Mucosa of stomach (tissue), 1 donor: Measurements from ENCODE around the gene BDKRB1.

Experiments
- H3K27me3 ChIP-seq: one replicate; pipeline ENCODE4 v1.7.0; 2013; ENCODE audit warnings: mild to moderate bottlenecking, low read length; ENCODE audit not compliant: control insufficient read depth, insufficient read depth
- H3K36me3 ChIP-seq: one replicate; pipeline ENCODE4 v1.7.0; 2013; ENCODE audit warnings: low read length; ENCODE audit not compliant: control insufficient read depth, insufficient read depth
- H3K4me1 ChIP-seq: one replicate; pipeline ENCODE4 v1.7.0; 2013; ENCODE audit warnings: mild to moderate bottlenecking, low read length; ENCODE audit not compliant: control insufficient read depth, insufficient read depth
- H3K4me3 ChIP-seq: one replicate; pipeline ENCODE4 v1.7.0; 2013; ENCODE audit warnings: low read length
- H3K9ac ChIP-seq: one replicate; pipeline ENCODE4 v1.7.0; 2013; ENCODE audit warnings: mild to moderate bottlenecking, low read length, moderate library complexity
- H3K9me3 ChIP-seq: one replicate; pipeline ENCODE4 v1.7.0; 2013; ENCODE audit warnings: mild to moderate bottlenecking, low read length, moderate library complexity; ENCODE audit not compliant: control insufficient read depth
- donor health status: Pancreatic carcinoma.

Gene BDKRB1

DNA sequence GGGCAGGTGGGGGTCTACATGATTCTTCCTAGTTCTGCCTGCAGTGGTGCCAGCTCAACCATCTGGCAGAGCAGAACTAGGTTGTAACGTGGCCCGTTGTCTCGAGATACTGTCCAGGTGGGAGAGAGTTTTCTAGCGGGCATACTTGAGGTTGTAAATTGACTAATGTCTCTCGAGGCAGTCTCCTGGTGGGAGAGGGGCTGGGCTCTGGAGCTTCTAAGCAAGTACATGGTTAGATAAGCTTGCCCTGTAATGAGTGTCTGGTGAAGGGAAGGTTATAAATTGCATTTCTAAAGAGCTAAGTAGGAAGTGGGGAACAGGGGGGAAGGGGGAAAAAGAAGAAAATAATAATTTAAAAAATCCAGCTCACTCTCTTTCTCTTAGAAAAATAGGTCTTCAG, 18.1 kb downstream of the BDKRB1 start:
- no peak overlapping the region for H3K4me3 ChIP-seq
- H3K36me3 ChIP-seq, result no peaks in the 10 kb centered on the region
- H3K9me3 ChIP-seq, result no peaks in the 10 kb centered on the region
- H3K9ac ChIP-seq, result no peak overlapping the region
- peaks cover 10% of the 10 kb centered on the region for H3K4me1 ChIP-seq
- no peaks in the 10 kb centered on the region for H3K27me3 ChIP-seq

GRCh38 chr14:96274543-96274942, 18.5 kb downstream of the BDKRB1 start:
- no peak overlapping the region for H3K4me3 ChIP-seq
- peaks cover 10% of the 10 kb centered on the region for H3K4me1 ChIP-seq
- H3K9ac ChIP-seq, result no peak overlapping the region
- no peaks in the 10 kb centered on the region for H3K9me3 ChIP-seq
- H3K27me3 ChIP-seq, result no peaks in the 10 kb centered on the region
- H3K36me3 ChIP-seq, result no peaks in the 10 kb centered on the region

DNA sequence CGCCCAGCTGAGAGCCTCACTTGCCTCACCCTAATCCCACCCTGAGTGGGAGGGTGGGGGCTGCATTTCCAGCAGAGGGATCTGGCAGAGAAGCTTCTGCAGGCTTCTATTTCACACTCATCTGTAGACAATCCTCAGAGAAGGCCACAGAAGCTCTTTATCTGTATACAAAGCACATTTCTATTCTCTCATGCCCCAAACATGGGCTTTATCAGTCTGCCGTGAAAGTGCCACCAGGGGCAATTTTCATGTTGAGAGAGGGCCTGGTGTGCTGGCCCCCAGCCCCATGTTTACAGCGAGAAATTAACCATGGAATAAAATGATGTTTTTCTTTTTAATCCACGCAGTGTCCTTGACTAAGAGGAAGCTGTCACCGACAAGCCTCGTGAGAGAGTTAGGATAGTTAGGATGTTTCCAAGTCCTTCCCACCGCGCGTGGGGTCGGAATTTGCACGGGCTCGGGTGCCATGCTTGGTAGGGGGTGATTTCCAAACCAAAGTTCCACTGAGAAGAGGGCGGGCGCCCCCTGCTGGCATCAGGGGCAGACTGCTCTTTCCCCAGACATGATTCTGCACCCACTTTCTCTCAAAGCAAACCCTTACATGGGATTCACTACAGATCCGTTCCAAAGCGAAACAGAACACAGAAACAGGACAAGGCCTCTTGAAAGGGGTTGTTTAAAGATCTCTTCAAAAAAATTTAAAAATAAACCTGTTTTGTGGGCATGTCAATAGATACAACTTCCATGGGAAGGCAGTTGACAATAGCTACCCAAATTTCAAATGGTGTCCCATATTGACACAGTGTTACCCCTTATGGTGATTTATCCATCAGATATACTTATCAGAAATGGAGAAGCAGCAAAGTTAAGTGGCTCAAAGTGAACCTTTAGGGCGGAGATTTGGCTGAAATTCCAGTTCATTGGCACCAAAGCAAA, 19.4 kb downstream of the BDKRB1 start:
- no peak overlapping the region for H3K9ac ChIP-seq
- H3K36me3 ChIP-seq, result no peaks in the 10 kb centered on the region
- peaks cover 10% of the 10 kb centered on the region for H3K4me1 ChIP-seq
- no peaks in the 10 kb centered on the region for H3K27me3 ChIP-seq
- no peaks in the 10 kb centered on the region for H3K9me3 ChIP-seq
- H3K4me3 ChIP-seq, result no peak overlapping the region

GRCh38 chr14:96277890-96278289, 21.9 kb downstream of the BDKRB1 start:
- no peaks in the 10 kb centered on the region for H3K36me3 ChIP-seq
- no peaks in the 10 kb centered on the region for H3K9me3 ChIP-seq
- peaks cover 10% of the 10 kb centered on the region for H3K4me1 ChIP-seq
- H3K4me3 ChIP-seq, result no peak overlapping the region
- H3K9ac ChIP-seq, result no peak overlapping the region
- no peaks in the 10 kb centered on the region for H3K27me3 ChIP-seq

GRCh38 chr14:96279564-96279963, 23.6 kb downstream of the BDKRB1 start:
- Histone ChIP-seq H3K4me3 (no peak overlapping the region), H3K4me1 (peaks cover 10% of the 10 kb centered on the region), H3K36me3 (no peaks in the 10 kb centered on the region), H3K9me3 (no peaks in the 10 kb centered on the region), H3K27me3 (no peaks in the 10 kb centered on the region), H3K9ac (no peak overlapping the region)

DNA sequence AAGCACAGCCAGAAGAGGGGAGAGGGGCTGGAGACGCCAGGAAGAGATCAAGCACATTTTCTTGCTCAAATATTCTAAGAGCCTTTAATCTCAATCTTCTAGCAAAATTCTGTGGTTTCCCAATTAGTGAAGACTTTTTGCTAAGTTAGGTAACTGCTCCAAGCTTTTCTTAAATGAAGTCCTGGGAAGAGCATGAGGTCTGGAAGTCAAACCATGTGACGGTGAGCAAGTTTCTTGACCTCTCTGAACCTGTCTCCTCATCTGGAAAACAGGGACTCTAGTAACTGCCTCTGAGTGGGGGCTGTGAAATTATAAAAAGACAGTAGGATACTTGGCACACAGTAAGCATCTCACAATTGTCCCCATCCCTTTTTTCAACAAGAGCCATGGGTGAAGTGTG, 24.1 kb downstream of the BDKRB1 start:
- no peak overlapping the region for H3K4me3 ChIP-seq
- peaks cover 10% of the 10 kb centered on the region for H3K4me1 ChIP-seq
- no peak overlapping the region for H3K9ac ChIP-seq
- no peaks in the 10 kb centered on the region for H3K9me3 ChIP-seq
- no peaks in the 10 kb centered on the region for H3K36me3 ChIP-seq
- no peaks in the 10 kb centered on the region for H3K27me3 ChIP-seq

DNA sequence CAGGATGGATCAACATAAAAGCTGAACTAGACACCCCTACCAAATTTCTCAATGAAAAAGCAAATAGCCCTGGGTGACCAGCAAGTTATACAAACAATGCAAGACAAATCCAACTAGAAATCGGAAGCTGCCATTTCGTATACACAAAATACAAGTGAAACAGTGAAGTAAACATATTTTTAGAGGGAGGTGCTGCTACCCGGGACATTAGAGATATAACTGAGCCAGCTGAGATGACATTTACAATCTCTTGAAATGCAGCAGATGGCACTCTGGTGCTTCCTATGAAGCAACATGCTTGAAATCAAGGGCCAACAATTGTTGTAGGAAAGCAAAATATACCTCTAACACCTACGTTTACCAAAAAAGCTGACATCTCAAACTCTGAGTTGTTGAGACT, 25.5 kb downstream of the BDKRB1 start:
- no peaks in the 10 kb centered on the region for H3K4me1 ChIP-seq
- H3K9ac ChIP-seq, result no peak overlapping the region
- no peaks in the 10 kb centered on the region for H3K9me3 ChIP-seq
- no peaks in the 10 kb centered on the region for H3K36me3 ChIP-seq
- no peaks in the 10 kb centered on the region for H3K27me3 ChIP-seq
- H3K4me3 ChIP-seq, result no peak overlapping the region

GRCh38 chr14:96284008-96284407, 28.0 kb downstream of the BDKRB1 start:
- Histone ChIP-seq H3K36me3 (no peaks in the 10 kb centered on the region), H3K9me3 (no peaks in the 10 kb centered on the region)

DNA sequence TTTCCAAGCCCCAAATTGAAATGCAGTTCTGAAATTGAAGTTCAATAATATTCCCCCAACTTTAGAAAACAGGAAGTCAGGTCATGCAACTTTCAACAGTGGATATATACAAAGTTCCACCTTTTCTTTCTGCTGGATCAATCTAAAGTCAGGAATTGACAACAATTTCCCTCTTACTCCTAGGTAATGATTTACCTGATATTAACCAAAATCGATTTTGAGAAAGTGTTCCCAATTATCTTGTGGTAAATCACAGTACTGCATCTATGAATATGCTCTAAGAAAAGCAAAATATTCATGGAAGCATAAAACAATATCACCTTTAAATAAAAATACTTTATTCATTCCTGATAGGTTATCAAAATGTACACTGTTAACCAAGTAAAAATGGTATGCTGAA, 28.4 kb downstream of the BDKRB1 start:
- no peak overlapping the region for H3K9ac ChIP-seq
- no peaks in the 10 kb centered on the region for H3K27me3 ChIP-seq
- H3K4me3 ChIP-seq, result no peak overlapping the region
- no peaks in the 10 kb centered on the region for H3K36me3 ChIP-seq
- H3K4me1 ChIP-seq, result no peaks in the 10 kb centered on the region
- H3K9me3 ChIP-seq, result no peaks in the 10 kb centered on the region

More at GRCh38 chr14:96284008-96284407, 28.0 kb downstream of the BDKRB1 start:
- H3K9ac ChIP-seq, result no peak overlapping the region
- H3K4me3 ChIP-seq, result no peak overlapping the region
- no peaks in the 10 kb centered on the region for H3K4me1 ChIP-seq
- H3K27me3 ChIP-seq, result no peaks in the 10 kb centered on the region

DNA sequence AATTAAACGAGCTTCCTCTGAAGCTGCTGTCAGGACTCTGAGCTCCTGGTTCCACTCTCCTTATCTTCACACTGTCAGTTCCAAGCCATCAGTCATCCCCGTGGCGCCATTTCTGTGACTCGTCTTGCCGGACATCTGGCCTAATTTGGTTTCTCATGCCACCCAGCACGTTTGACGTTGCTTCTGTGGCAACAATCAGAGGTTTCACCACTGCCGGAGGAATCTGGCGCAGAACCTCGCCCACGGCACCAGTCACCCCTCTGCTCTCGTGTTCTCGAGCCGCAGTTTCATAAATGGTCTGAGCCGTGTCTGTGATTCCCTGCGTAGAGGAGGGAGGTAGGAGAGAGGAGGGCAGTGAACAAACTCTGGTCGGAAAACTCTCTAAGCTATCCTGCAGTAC, 29.7 kb downstream of the BDKRB1 start:
- Histone ChIP-seq H3K9ac (no peak overlapping the region), H3K36me3 (no peaks in the 10 kb centered on the region), H3K27me3 (no peaks in the 10 kb centered on the region), H3K9me3 (no peaks in the 10 kb centered on the region), H3K4me1 (no peaks in the 10 kb centered on the region), H3K4me3 (no peak overlapping the region)

- Histone ChIP-seq H3K9ac (no peak overlapping the region), H3K36me3 (no peaks in the 10 kb centered on the region), H3K4me1 (no peaks in the 10 kb centered on the region), H3K9me3 (no peaks in the 10 kb centered on the region), H3K4me3 (no peak overlapping the region), H3K27me3 (no peaks in the 10 kb centered on the region)
Observed at GRCh38 chr14:96286251-96286650, 30.2 kb downstream of the BDKRB1 start.

- no peak overlapping the region for H3K4me3 ChIP-seq
- no peak overlapping the region for H3K9ac ChIP-seq
- no peaks in the 10 kb centered on the region for H3K27me3 ChIP-seq
- no peaks in the 10 kb centered on the region for H3K9me3 ChIP-seq
- no peaks in the 10 kb centered on the region for H3K4me1 ChIP-seq
- H3K36me3 ChIP-seq, result no peaks in the 10 kb centered on the region
Observed at GRCh38 chr14:96287856-96288255, 31.8 kb downstream of the BDKRB1 start.
